GM18502 (cell line): ENCODE results near the gene NEK5.
A peak's percentile ranks its signal among the peaks of the same experiment; 100 is the strongest.
"Not testable (repeated sequence)": the region's sequence is repeated elsewhere in the genome, so short reads cannot be mapped to it uniquely, and the experiment has no call there.

Experiments
- ATAC-seq: cut with Tn5 transposase; IDR thresholded peaks from one replicate; pipeline ENCODE4 v1.9.1; 2021; ENCODE audit warnings: mild to moderate bottlenecking; ENCODE audit not compliant: unreplicated experiment, poor library complexity

The NEK5 gene, protein sequence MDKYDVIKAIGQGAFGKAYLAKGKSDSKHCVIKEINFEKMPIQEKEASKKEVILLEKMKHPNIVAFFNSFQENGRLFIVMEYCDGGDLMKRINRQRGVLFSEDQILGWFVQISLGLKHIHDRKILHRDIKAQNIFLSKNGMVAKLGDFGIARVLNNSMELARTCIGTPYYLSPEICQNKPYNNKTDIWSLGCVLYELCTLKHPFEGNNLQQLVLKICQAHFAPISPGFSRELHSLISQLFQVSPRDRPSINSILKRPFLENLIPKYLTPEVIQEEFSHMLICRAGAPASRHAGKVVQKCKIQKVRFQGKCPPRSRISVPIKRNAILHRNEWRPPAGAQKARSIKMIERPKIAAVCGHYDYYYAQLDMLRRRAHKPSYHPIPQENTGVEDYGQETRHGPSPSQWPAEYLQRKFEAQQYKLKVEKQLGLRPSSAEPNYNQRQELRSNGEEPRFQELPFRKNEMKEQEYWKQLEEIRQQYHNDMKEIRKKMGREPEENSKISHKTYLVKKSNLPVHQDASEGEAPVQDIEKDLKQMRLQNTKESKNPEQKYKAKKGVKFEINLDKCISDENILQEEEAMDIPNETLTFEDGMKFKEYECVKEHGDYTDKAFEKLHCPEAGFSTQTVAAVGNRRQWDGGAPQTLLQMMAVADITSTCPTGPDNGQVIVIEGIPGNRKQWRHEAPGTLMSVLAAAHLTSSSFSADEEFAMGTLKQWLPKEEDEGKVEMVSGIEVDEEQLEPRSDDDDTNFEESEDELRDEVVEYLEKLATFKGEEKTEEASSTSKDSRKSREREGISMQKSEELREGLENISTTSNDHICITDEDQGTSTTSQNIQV

DNA sequence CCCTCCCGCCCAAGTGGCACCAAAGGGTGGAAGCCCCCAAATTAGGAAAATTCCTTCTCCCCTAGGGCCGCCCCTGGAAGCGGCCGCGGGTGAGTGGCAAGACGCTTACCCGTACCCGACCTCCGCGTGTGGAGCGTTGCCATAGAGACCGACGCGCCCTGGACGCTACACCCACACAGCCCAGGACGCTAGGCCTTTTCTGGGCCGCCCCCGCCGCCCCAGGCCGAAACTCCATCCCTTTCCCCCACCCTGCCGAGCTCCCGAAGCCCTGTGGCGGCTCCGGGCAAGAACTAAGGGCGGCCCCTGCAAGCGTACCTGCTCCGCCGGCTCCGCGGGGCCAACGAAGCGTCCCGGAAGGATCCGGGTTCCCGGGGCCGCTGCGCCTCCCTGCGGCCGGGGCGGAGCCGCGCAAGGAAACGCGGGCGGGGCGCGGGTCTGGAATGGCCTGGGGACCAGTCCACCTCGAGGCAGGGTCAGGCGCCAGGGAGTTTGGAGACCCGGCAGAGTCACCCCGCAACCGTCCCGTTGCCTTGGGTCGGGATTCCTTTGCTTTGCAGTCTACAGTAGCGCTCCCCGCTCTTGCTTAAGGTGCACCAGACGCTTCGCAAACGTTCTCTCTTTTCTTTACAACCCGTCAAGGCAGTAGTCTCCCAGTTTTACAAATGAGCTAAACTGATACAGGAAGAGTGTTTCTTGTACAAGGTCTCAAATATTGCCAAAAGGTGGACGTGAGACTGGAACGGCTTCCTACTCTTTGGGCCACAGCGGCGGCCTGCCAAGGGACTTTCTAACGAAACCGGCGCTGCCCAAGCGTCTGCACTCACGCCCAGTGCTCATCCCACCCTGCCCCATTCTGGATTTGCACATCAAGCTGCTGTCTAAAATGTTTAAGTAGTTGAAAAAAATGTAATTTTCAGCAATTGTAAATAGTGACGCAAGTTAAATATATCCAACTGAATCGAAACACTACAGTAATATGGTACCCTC lies at the start of gene NEK5:
NEK5 (minus strand) TSS at position 360 of the 987 bp plus-strand sequence. CDS start 1,591 bp downstream, outside the sequence.
- peak; percentile 74 for ATAC-seq

DNA sequence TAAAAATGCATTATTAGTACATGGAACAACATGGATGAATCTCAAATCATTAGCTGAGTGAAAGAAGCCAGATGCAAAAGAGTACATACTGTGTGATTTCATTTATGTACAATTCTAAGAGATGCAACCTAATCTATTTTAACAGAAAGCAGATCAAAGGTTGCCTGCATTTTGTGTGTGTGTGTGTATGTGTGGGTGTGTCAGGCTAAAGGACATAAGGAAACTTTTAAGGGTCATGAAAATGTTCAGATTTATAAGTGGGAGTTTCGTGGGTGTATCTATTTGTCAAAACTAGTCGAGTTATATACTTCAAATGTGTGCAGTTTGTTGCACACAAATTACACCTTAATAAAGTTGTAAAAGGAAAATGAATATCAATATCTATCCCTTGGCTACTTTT lies 48.4 kb upstream of the NEK5 start:
- ATAC-seq, result no peak

DNA sequence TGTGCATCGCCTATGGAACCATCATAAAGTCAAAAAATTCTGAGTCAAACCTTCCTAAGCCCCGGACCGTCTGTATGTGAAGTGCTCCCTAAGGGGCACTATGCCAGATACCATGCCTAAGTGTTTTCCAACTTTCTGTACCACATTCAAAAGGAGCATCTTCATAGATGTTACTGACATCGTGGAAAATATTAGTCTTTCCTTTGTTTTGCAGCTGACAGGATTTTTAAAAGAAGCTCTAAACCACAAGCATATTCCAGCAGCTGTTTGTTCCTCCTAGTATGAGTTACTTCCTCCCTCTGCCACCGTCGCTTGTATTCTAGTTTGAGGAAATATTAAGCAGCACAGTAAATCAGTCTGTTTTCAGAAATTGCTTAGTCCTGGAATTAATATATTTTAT lies 45.1 kb upstream of the NEK5 start:
- not testable (repeated sequence) for ATAC-seq

DNA sequence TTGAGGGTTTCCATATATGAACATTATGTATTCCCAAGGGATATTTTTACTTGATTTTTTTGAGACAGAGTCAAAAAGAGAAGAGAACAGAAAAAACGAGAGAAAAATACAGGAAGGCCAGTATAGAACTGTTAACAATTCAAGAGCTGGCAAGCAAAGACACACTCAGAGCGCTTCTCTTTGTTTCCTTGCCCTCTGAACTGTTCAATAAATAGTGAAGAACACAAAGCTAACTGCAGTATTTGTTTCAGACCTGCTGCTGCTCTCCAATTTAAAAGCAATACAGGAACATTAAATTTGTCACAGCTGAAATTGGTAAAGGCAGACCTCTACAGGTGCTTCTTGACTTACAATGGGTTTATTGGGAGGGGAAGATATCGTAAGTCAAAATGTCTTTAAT lies 44.5 kb upstream of the NEK5 start:
- no peak for ATAC-seq

DNA sequence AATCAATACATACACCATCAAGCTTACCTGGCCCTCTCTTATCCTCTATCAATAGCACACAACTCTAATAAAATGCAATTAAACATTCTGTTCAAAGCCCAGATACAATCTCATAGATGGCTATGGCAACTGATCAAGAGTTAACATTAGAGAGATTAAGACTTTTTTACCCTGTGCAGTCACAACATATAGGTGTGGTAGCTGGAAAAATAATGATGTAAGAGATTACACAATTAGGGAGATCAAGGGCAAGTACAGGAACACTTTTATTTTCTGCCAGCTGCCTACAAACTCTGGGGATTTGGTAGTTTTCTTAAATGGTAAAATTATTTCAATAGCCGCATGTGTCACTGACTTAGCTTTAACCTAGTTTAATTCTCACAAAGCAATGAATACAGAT lies 42.8 kb upstream of the NEK5 start:
- ATAC-seq, result not testable (repeated sequence)

DNA sequence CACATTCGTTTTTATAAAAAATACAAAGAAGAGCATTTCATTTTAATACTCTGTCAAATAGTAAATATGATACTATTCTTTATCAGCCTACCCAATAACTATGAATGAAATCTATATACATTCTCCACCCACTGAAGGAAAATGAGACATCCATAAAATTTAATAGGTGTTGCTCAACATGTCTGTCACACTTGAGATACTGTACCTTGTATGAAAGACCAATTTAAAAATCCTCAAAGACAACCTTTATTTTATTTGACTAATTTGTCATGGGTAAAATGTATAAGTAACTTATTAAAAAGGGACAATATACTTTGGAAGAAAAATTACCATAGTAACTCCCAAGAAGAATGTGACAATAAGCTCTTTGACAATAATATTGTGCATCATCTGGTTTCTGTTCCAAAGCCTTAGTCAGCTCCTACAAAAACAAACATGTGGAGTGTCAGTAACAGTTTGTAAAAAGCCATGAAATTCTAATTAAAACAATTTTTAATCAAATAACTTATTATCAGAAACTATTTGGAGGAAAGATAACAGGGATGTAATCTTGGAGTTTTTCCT lies 42.0 kb upstream of the NEK5 start:
- ATAC-seq, result not testable (repeated sequence)

DNA sequence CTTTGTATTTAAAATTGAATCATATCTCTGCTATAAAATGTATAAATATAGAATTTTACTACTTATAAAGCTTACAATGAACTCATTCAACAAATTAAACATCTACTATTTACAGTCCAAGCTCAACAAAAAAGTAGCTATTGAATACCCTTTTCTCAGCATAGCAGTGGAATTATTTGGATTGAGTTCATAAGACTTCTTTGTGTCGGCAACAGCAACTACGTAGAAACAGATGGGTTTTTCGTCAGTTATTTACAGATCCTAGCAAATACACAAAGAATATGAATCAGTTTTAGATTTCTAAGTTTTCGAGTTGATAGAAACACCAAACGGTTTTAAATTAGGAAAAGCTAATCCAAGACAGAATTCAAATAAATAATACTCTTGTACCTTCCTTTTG lies 41.0 kb upstream of the NEK5 start:
- ATAC-seq, result no peak

DNA sequence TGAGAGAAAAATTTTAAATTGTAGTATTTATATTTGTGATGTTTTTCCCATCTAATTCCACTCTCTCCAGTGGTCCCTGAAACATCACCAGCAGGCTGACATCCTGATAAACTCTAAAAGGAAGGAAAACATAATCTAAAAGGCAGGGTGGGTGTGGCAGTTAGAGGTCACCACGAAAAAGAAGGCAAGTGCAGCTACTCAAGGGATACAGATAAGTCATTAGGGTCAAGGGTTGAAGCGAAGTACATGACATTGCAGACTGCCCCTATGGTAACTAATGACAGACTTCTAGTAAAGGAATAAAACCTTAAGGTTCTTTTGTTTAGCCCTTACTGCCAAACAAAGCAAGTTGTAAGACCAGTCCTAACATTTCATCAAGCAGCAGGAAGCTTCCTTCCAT lies 36.5 kb upstream of the NEK5 start:
- ATAC-seq, result no peak

DNA sequence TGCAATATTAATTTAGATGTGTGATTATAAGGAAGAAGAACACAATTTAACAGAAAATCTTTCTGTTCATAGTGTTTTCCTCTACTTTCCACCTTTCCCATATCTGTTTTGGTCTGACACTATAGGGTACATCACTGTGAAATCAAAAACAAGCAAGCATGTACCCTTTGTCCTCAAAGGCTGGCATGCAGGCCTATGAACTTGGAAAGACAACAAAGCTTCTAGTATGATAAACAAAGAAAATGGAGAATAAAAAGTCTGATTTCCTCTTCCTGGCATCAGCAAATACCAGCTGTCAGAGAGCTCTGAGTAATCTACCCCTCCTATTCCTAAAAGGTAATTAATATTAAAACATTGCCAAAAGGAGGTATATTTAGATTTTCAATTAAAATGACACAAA lies 36.1 kb upstream of the NEK5 start:
- ATAC-seq, result no peak

DNA sequence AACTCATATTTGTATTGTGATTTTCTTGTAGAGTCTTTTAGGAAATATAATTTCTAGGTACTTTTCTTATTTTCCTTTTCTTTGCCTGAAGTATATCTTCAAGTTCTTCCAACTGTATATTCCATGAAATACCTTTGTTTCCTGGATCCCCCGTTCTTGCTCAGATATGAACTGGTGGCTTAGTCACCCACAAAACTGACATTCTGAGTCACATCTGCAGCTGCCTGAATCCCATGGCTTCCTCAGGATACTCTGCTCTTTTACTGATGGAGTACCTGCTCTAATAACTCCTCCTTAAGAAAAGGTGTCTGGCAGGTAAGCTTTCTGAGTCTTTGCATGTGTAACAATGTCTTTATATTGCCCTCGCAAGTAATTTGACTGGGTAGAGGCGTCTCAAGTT lies 35.0 kb upstream of the NEK5 start:
- ATAC-seq, result not testable (repeated sequence)

DNA sequence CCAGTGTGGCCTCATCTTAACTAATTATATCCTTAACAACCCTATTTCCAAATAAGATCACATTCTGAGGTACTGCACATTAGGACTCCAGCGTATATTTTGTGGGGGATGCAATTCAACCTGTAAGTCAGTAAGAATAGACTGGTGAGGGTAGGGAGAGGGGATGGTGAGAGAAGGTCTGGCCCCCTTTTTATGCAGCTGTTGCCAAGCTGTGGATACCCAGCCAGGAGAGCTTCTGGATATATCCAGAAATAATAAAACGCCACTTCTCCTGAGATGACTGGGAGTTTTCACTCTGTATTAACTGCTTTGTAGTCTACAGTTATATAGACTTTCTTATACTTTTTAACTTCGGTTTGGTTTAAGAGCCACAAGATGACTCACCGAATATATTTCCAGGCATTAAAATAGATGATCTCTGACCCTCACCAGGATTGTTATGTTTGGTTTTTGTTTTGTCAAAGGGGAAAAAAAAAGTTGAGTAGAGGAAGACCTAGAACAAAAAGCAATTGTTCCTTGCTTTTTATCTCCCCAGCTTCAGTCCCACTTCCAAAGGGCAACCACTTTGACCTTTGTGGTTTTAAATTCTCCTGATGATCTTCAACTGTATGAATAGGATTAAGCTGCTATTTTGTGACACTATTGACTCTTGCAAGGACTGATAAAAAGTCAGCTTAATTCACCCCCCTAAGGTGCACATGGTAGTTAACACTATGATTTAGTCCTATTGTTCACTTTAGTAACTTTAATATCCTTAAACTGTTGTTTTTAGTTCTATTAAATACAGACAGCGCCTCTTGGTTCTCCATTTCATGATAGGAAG lies 33.6 kb upstream of the NEK5 start:
- ATAC-seq, result no peak

DNA sequence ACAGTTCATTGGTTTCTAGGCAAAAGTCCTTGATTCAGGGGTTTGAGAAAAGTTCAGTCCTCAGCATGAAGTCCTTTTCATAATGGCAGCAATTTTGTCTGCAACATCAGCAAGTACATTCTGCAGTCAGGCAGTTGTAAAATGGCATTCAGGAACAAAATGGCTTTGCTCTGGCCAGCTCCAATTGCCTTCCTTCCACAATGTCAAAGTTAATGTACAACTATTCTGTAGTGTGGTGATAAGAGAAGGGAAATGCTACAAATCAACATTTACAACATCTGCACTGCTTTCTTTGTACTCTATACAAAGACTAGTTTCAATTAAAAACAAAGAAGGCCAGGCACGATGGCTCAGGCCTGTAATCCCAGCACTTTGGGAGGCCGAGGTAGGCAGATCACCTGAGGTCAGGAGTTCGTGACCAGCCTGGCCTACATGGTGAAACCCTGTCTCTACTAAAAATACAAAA lies 32.3 kb upstream of the NEK5 start:
- ATAC-seq, result no peak

DNA sequence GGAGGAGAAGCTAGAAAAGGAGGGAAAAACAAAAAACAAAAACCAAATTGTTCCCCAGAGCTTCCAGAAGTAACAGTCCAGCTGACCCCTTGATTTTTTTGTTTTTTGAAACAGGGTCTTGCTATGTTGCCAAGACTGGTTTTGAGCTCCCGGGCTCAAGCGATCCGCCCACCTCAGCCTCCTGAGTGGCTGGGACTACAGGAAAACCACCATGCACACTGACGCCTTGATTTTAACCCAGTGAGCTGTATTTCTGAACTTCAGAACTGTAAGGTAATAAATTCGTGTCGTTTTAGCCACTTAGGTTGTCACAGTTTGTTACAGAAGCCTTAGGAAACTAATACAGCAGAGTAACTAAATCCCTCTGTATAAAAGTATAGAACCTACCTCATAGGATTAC lies 31.6 kb upstream of the NEK5 start:
- ATAC-seq, result no peak

DNA sequence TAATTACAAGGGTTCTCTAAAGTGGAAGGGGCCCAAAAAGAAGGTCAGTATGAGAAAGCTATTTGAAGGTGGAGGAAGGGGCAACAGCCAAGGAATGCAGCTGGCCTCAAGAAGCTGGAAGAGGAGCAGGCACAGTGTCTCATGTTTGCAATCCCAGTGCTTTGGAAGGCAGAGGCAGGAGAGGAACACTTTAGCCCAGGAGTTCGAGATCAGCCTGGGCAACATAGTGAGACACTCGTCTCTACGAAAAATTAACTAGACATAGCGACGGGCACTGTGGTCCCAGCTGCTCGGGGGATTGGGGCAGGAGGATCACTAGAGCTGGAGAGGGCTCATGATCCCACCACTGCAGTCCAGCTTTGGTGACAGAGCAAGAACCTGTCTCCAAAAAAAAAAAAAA lies 31.2 kb upstream of the NEK5 start:
- ATAC-seq, result no peak

DNA sequence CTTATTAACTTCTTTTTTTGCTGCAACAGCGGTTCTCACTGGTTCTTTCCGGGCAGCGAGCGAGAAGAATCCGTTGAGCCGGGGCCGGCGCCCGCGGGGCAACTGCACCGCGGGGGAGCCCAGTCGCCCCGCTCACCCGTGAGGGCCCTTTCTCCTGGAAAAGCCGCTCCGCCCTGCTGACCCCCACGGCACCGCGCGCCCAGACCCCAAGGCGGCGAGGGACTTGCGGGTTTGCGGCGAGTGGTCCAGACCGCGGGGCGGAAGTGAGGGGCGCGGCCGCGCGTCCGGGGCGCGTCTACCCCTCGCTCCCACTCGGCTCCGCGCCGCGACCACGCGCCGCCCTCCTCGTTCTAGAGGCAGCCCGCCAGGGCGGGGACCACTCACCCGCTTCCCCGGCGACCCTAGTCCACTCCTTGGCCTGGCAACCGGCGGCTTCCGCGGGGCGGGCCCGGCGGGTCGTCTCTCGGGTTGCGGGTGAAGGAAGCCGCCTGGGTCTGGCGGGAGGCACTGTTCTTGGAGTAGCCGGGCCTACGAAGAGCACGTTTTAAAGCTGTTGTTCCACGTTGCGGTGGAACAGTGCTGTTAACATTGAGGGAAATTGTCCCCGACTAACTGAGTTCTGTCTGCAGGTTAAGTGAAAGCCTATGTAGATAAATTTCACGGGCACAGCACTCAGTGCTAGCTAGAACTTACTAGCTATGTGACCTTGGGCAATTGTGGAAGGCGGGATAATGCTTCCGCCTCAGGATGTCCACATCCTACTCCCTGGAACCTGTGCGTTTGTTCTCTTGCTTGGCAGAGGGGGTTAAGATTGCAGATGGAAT lies 30.5 kb upstream of the NEK5 start, which contains the start of gene NEK3:
NEK3 (minus strand) TSS at position 439 of the 824 bp plus-strand sequence. CDS start 3,406 bp downstream, outside the sequence.
- peak; percentile 84 for ATAC-seq

DNA sequence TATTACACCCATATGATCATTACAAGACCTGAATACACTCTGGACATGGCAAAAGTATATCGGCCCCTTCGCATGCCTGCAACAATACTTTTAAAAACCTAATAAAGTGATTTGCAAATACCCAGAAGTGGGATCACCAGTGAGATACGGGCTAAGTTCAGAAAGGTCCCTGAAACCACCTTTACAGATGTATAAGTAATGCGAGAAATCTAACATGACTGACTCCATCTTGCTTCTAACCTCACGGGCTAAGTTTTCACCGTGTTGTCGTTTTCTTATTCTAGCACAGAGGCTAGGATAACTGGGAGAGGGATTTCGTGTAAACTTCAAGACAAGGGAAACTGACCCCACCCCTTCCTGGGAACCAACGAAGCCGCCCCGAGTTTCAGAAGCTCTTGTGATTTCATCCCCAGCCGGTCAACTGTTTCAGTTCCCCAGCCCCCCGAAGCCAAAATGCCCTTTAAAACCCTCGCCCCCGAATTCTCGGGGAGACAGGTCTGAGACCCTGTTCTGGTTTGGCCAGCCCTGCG lies 29.8 kb upstream of the NEK5 start:
- ATAC-seq, result peak; percentile 29

DNA sequence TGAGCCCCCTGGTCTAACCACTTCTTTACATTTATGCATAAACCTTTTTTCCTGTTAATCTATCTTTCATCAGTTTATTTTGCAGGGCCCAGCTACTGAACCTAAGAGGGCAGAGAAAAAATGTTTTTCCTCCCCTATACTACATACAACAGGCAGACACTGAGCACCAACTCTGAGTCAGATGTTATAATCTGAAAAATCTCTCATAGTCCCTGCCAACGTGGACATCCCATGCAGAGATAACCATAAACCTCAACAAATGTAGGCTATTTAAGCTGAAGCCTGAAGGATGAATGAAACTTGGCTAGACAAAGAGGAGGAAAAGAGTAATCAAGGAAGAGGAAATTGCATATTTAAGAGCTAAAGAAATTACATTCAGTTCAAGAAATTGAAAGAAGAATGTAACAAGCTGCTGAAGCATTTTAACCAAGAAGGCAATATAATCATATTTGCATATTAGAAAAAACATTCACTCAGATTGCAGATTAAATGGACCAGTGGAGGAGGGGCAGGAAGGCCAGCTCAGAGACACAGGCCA lies 27.9 kb upstream of the NEK5 start:
- ATAC-seq, result no peak

DNA sequence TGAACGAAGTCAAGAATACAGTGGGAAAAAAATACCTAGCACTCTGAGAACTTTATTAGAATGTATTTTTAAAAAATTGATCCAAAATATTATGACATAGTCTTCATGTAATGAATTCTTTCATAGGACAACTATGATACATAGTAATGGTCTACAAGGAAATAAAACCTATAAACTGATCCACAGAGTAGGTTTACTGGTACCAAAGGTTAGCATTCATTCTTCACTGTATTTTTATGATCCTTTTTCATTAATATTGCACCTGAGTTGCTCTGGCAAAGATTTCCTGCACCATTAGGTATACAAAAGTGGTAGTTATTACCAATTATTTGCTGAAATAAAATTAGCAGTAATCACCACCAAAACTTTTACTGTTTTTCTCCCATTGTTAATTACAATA lies 26.3 kb upstream of the NEK5 start:
- ATAC-seq, result no peak
